ENCODE results near the gene CNKSR3. TPM values are rescaled to one million over a fixed set of nuclear protein-coding genes. Genes with fewer than 3 reads are reported as not detected.

The CNKSR3 gene
- polyA plus RNA-seq, 2 donors, result 12.0 to 12.9 TPM

- WGBS, 2 donors, result 93 to 94% methylated on average over 4 of the region's 4 CpGs
These were observed 85.5 kb downstream of the CNKSR3 start for GRCh38 chr6:154425034-154425433.

GRCh38 chr6:154414021-154414813, 96.3 kb downstream of the CNKSR3 start:
- Histone ChIP-seq H3K36me3 (ENCODE audit: control insufficient read depth in 2 of 2, insufficient read depth in 2 of 2, low read length in 1 of 2) (peaks cover 5 to 14% of the 10 kb centered on the region in 2 donors), H3K4me3 (ENCODE audit: low read depth in 1 of 2, low read length in 2 of 2) (no peak overlapping the region), H3K9me3 (ENCODE audit: control insufficient read depth in 2 of 2, insufficient read depth in 1 of 2, low read depth in 1 of 2, low read length in 1 of 2) (no peaks in the 10 kb centered on the region), H3K27me3 (ENCODE audit: control insufficient read depth in 1 of 2, insufficient read depth in 2 of 2, low read length in 2 of 2) (no peaks in the 10 kb centered on the region), H3K4me1 (ENCODE audit: control insufficient read depth in 2 of 2, insufficient read depth in 2 of 2, low read length in 1 of 2) (peaks cover 0 to 2% of the 10 kb centered on the region in 2 donors), H3K27ac (ENCODE audit: low read depth in 2 of 2, low read length in 1 of 2) (no peak overlapping the region)
- 82 to 90% methylated on average over 8 of the region's 8 CpGs for WGBS, 2 donors

More at GRCh38 chr6:154425034-154425433, 85.5 kb downstream of the CNKSR3 start:
- peaks cover 0 to 6% of the 10 kb centered on the region in 2 donors for H3K36me3 ChIP-seq (ENCODE audit: control insufficient read depth in 2 of 2, insufficient read depth in 2 of 2, low read length in 1 of 2)
- no peaks in the 10 kb centered on the region for H3K9me3 ChIP-seq (ENCODE audit: control insufficient read depth in 2 of 2, insufficient read depth in 1 of 2, low read depth in 1 of 2, low read length in 1 of 2)
- H3K27ac ChIP-seq (ENCODE audit: low read depth in 2 of 2, low read length in 1 of 2), result no peak overlapping the region
- no peaks in the 10 kb centered on the region for H3K4me1 ChIP-seq (ENCODE audit: control insufficient read depth in 2 of 2, insufficient read depth in 2 of 2, low read length in 1 of 2)
- no peaks in the 10 kb centered on the region for H3K27me3 ChIP-seq (ENCODE audit: control insufficient read depth in 1 of 2, insufficient read depth in 2 of 2, low read length in 2 of 2)
- H3K4me3 ChIP-seq (ENCODE audit: low read depth in 1 of 2, low read length in 2 of 2), result no peak overlapping the region

- H3K9me3 ChIP-seq (ENCODE audit: control insufficient read depth in 2 of 2, insufficient read depth in 1 of 2, low read depth in 1 of 2, low read length in 1 of 2), result no peaks in the 10 kb centered on the region
- H3K4me1 ChIP-seq (ENCODE audit: control insufficient read depth in 2 of 2, insufficient read depth in 2 of 2, low read length in 1 of 2), result peaks cover 0 to 2% of the 10 kb centered on the region in 2 donors
- 36 to 49% methylated on average over 5 of the region's 5 CpGs for WGBS, 2 donors
- no peak overlapping the region for H3K4me3 ChIP-seq (ENCODE audit: low read depth in 1 of 2, low read length in 2 of 2)
- no peaks in the 10 kb centered on the region for H3K27me3 ChIP-seq (ENCODE audit: control insufficient read depth in 1 of 2, insufficient read depth in 2 of 2, low read length in 2 of 2)
- H3K36me3 ChIP-seq (ENCODE audit: control insufficient read depth in 2 of 2, insufficient read depth in 2 of 2, low read length in 1 of 2), result peaks cover 5% of the 10 kb centered on the region in 2 donors
- peak overlapping the region; percentile 40 to 52 for H3K27ac ChIP-seq (ENCODE audit: low read depth in 2 of 2, low read length in 1 of 2)
These were observed 98.2 kb downstream of the CNKSR3 start for GRCh38 chr6:154412106-154412820.

GRCh38 chr6:154411076-154411475, 99.4 kb downstream of the CNKSR3 start:
- Histone ChIP-seq H3K4me1 (ENCODE audit: control insufficient read depth in 2 of 2, insufficient read depth in 2 of 2, low read length in 1 of 2) (peaks cover 0 to 2% of the 10 kb centered on the region in 2 donors), H3K27me3 (ENCODE audit: control insufficient read depth in 1 of 2, insufficient read depth in 2 of 2, low read length in 2 of 2) (no peaks in the 10 kb centered on the region), H3K4me3 (ENCODE audit: low read depth in 1 of 2, low read length in 2 of 2) (no peak overlapping the region), H3K36me3 (ENCODE audit: control insufficient read depth in 2 of 2, insufficient read depth in 2 of 2, low read length in 1 of 2) (peaks cover 5 to 8% of the 10 kb centered on the region in 2 donors), H3K27ac (ENCODE audit: low read depth in 2 of 2, low read length in 1 of 2) (peak overlapping the region; percentile 76 to 87), H3K9me3 (ENCODE audit: control insufficient read depth in 2 of 2, insufficient read depth in 1 of 2, low read depth in 1 of 2, low read length in 1 of 2) (no peaks in the 10 kb centered on the region)
- 53 to 61% methylated on average over 5 of the region's 5 CpGs for whole genome bisulfite sequencing, 2 donors

GRCh38 chr6:154410619-154411072, 99.8 kb downstream of the CNKSR3 start:
- 24 to 36% methylated on average over 8 of the region's 8 CpGs for WGBS, 2 donors
- Histone ChIP-seq H3K4me1 (ENCODE audit: control insufficient read depth in 2 of 2, insufficient read depth in 2 of 2, low read length in 1 of 2) (peaks cover 0 to 2% of the 10 kb centered on the region in 2 donors), H3K9me3 (ENCODE audit: control insufficient read depth in 2 of 2, insufficient read depth in 1 of 2, low read depth in 1 of 2, low read length in 1 of 2) (no peaks in the 10 kb centered on the region), H3K27ac (ENCODE audit: low read depth in 2 of 2, low read length in 1 of 2) (peak overlapping the region; percentile 76 to 87), H3K36me3 (ENCODE audit: control insufficient read depth in 2 of 2, insufficient read depth in 2 of 2, low read length in 1 of 2) (peaks cover 5 to 10% of the 10 kb centered on the region in 2 donors), H3K27me3 (ENCODE audit: control insufficient read depth in 1 of 2, insufficient read depth in 2 of 2, low read length in 2 of 2) (no peaks in the 10 kb centered on the region), H3K4me3 (ENCODE audit: low read depth in 1 of 2, low read length in 2 of 2) (no peak overlapping the region)

- H3K27me3 ChIP-seq (ENCODE audit: control insufficient read depth in 1 of 2, insufficient read depth in 2 of 2, low read length in 2 of 2), result no peaks in the 10 kb centered on the region
- no peak overlapping the region for H3K27ac ChIP-seq (ENCODE audit: low read depth in 2 of 2, low read length in 1 of 2)
- H3K4me3 ChIP-seq (ENCODE audit: low read depth in 1 of 2, low read length in 2 of 2), result no peak overlapping the region
- H3K4me1 ChIP-seq (ENCODE audit: control insufficient read depth in 2 of 2, insufficient read depth in 2 of 2, low read length in 1 of 2), result peaks cover 0 to 2% of the 10 kb centered on the region in 2 donors
- H3K9me3 ChIP-seq (ENCODE audit: control insufficient read depth in 2 of 2, insufficient read depth in 1 of 2, low read depth in 1 of 2, low read length in 1 of 2), result no peaks in the 10 kb centered on the region
- peaks cover 0 to 10% of the 10 kb centered on the region in 2 donors for H3K36me3 ChIP-seq (ENCODE audit: control insufficient read depth in 2 of 2, insufficient read depth in 2 of 2, low read length in 1 of 2)
- WGBS, 2 donors, result 26 to 45% methylated on average over 4 of the region's 4 CpGs
These were observed 101.5 kb downstream of the CNKSR3 start for GRCh38 chr6:154408891-154409500.

- Histone ChIP-seq H3K4me3 (ENCODE audit: low read depth in 1 of 2, low read length in 2 of 2) (no peak overlapping the region), H3K4me1 (ENCODE audit: control insufficient read depth in 2 of 2, insufficient read depth in 2 of 2, low read length in 1 of 2) (peaks cover 2 to 3% of the 10 kb centered on the region in 2 donors), H3K27ac (ENCODE audit: low read depth in 2 of 2, low read length in 1 of 2) (no peak overlapping the region), H3K27me3 (ENCODE audit: control insufficient read depth in 1 of 2, insufficient read depth in 2 of 2, low read length in 2 of 2) (no peaks in the 10 kb centered on the region), H3K9me3 (ENCODE audit: control insufficient read depth in 2 of 2, insufficient read depth in 1 of 2, low read depth in 1 of 2, low read length in 1 of 2) (no peaks in the 10 kb centered on the region), H3K36me3 (ENCODE audit: control insufficient read depth in 2 of 2, insufficient read depth in 2 of 2, low read length in 1 of 2) (peaks cover 0 to 8% of the 10 kb centered on the region in 2 donors)
- 97% methylated on average over 5 of the region's 5 CpGs for WGBS, 2 donors
These were observed 103.0 kb downstream of the CNKSR3 start for GRCh38 chr6:154407440-154407839.

GRCh38 chr6:154406869-154407268, 103.6 kb downstream of the CNKSR3 start:
- whole genome bisulfite sequencing, 2 donors, result 95 to 96% methylated on average over 10 of the region's 10 CpGs
- H3K9me3 ChIP-seq (ENCODE audit: control insufficient read depth in 2 of 2, insufficient read depth in 1 of 2, low read depth in 1 of 2, low read length in 1 of 2), result no peaks in the 10 kb centered on the region
- no peaks in the 10 kb centered on the region for H3K27me3 ChIP-seq (ENCODE audit: control insufficient read depth in 1 of 2, insufficient read depth in 2 of 2, low read length in 2 of 2)
- H3K4me3 ChIP-seq (ENCODE audit: low read depth in 1 of 2, low read length in 2 of 2), result no peak overlapping the region
- peaks cover 2 to 3% of the 10 kb centered on the region in 2 donors for H3K4me1 ChIP-seq (ENCODE audit: control insufficient read depth in 2 of 2, insufficient read depth in 2 of 2, low read length in 1 of 2)
- no peak overlapping the region for H3K27ac ChIP-seq (ENCODE audit: low read depth in 2 of 2, low read length in 1 of 2)
- H3K36me3 ChIP-seq (ENCODE audit: control insufficient read depth in 2 of 2, insufficient read depth in 2 of 2, low read length in 1 of 2), result peaks cover 0 to 8% of the 10 kb centered on the region in 2 donors

GRCh38 chr6:154406301-154406700, 104.2 kb downstream of the CNKSR3 start:
- no peak overlapping the region for H3K4me3 ChIP-seq (ENCODE audit: low read depth in 1 of 2, low read length in 2 of 2)
- H3K4me1 ChIP-seq (ENCODE audit: control insufficient read depth in 2 of 2, insufficient read depth in 2 of 2, low read length in 1 of 2), result peaks cover 2 to 3% of the 10 kb centered on the region in 2 donors
- no peak overlapping the region for H3K27ac ChIP-seq (ENCODE audit: low read depth in 2 of 2, low read length in 1 of 2)
- 93 to 97% methylated on average over 20 of the region's 20 CpGs for WGBS, 2 donors
- H3K27me3 ChIP-seq (ENCODE audit: control insufficient read depth in 1 of 2, insufficient read depth in 2 of 2, low read length in 2 of 2), result no peaks in the 10 kb centered on the region
- H3K9me3 ChIP-seq (ENCODE audit: control insufficient read depth in 2 of 2, insufficient read depth in 1 of 2, low read depth in 1 of 2, low read length in 1 of 2), result no peaks in the 10 kb centered on the region
- peaks cover 0 to 8% of the 10 kb centered on the region in 2 donors for H3K36me3 ChIP-seq (ENCODE audit: control insufficient read depth in 2 of 2, insufficient read depth in 2 of 2, low read length in 1 of 2)
